HepG2 (cell line): ENCODE data around the gene PARP16. TPM values are rescaled to one million over a fixed set of nuclear protein-coding genes. Genes with fewer than 3 reads are reported as not detected.

Source experiments
- BORCS8-MEF2B ChIP-seq: sonication (generic); formaldehyde crosslinking; IDR thresholded peaks from 2 replicates; pipeline ENCODE4 v1.8.0; 2022; ENCODE audit warnings: mild to moderate bottlenecking, missing genetic modification reagents
- CENPX ChIP-seq: sonication (generic); formaldehyde crosslinking; IDR thresholded peaks from 2 replicates; pipeline ENCODE4 v1.9.0; 2021; ENCODE audit warnings: mild to moderate bottlenecking, missing genetic modification reagents, moderate library complexity
- EZH2 ChIP-seq: conservative IDR thresholded peaks from 2 replicates; pipeline ENCODE4 v1.6.1; 2012; ENCODE audit warnings: mild to moderate bottlenecking, low read depth, low read length, moderate library complexity
- FOXO4 ChIP-seq: sonication (generic); formaldehyde crosslinking; conservative IDR thresholded peaks from 2 replicates; pipeline ENCODE4 v1.8.1; 2023; ENCODE audit warnings: missing genetic modification reagents
- HBP1 ChIP-seq: IDR thresholded peaks from 2 replicates; pipeline ENCODE4 v1.6.1; 2016; ENCODE audit warnings: low read depth, control low read depth
- HIVEP1 ChIP-seq: sonication (generic); formaldehyde crosslinking; IDR thresholded peaks from 2 replicates; pipeline ENCODE4 v1.4.0; 2020; ENCODE audit warnings: mild to moderate bottlenecking, missing genetic modification reagents
- KAT7 ChIP-seq: IDR thresholded peaks from 2 replicates; pipeline ENCODE4 v1.6.1; 2018; ENCODE audit warnings: borderline replicate concordance, missing compliant biosample characterization
- KDM5A ChIP-seq: fragments of 200-600 bp; sonication (generic); IDR thresholded peaks from 2 replicates; pipeline ENCODE4 v1.7.0; 2018; ENCODE audit warnings: antibody characterized with exemption, mild to moderate bottlenecking, low read length, borderline replicate concordance
- LCORL ChIP-seq, 2 experiments: fragments of 450-650 bp in 1 of 2; sonication (generic) in 1 of 2; formaldehyde crosslinking in 1 of 2; IDR thresholded peaks; 2 replicates each; pipeline versions ENCODE4 v1.5.0 to v1.6.1; 2017 to 2020; ENCODE audit warnings: antibody characterized with exemption in 1 of 2, missing genetic modification reagents in 1 of 2
- MAFF ChIP-seq: IDR thresholded peaks from 2 replicates; pipeline ENCODE4 v1.6.1; 2011; ENCODE audit warnings: low read depth, low read length, improper control_type of control experiment
- MATR3 ChIP-seq: sonication (generic); formaldehyde crosslinking; IDR thresholded peaks from 2 replicates; pipeline ENCODE4 v1.4.0; 2020; ENCODE audit warnings: missing genetic modification reagents
- MAX ChIP-seq: IDR thresholded peaks from 2 replicates; pipeline ENCODE4 v1.6.1; 2012; ENCODE audit warnings: inconsistent platforms
- RARG ChIP-seq: sonication (generic); formaldehyde crosslinking; IDR thresholded peaks from 2 replicates; pipeline ENCODE4 v1.4.0; 2020; ENCODE audit warnings: low read depth, mild to moderate bottlenecking, missing genetic modification reagents
- RORA ChIP-seq: sonication (generic); formaldehyde crosslinking; IDR thresholded peaks from 2 replicates; pipeline ENCODE4 v1.5.0; 2020; ENCODE audit warnings: mild to moderate bottlenecking, missing genetic modification reagents, moderate library complexity
- SALL1 ChIP-seq: sonication (generic); formaldehyde crosslinking; IDR thresholded peaks from 2 replicates; pipeline ENCODE4 v1.8.0; 2022; ENCODE audit warnings: mild to moderate bottlenecking, missing genetic modification reagents
- SIX4 ChIP-seq: sonication (generic); formaldehyde crosslinking; IDR thresholded peaks from 2 replicates; pipeline ENCODE4 v1.4.0; 2020; ENCODE audit warnings: missing genetic modification reagents
- SOX5 ChIP-seq: IDR thresholded peaks from 2 replicates; pipeline ENCODE4 v1.6.1; 2016; ENCODE audit warnings: borderline replicate concordance
- SPEN ChIP-seq: sonication (generic); formaldehyde crosslinking; IDR thresholded peaks from 2 replicates; pipeline ENCODE4 v1.5.1; 2020; ENCODE audit warnings: low read depth, mild to moderate bottlenecking, missing genetic modification reagents
- TEAD2 ChIP-seq: sonication (generic); formaldehyde crosslinking; IDR thresholded peaks from 2 replicates; pipeline ENCODE4 v1.9.0; 2021; ENCODE audit warnings: missing genetic modification reagents
- TEAD3 ChIP-seq: optimal IDR thresholded peaks from 2 replicates; pipeline ENCODE3; 2016; ENCODE audit warnings: borderline replicate concordance
- TFDP1 ChIP-seq: IDR thresholded peaks from 2 replicates; pipeline ENCODE4 v1.6.1; 2016; ENCODE audit warnings: missing compliant biosample characterization, missing genetic modification reagents, borderline replicate concordance
- ZFX ChIP-seq: sonication (generic); formaldehyde crosslinking; IDR thresholded peaks from 2 replicates; pipeline ENCODE4 v1.4.0; 2020; ENCODE audit warnings: mild to moderate bottlenecking, low read depth, missing genetic modification reagents, moderate library complexity
- ZFY ChIP-seq: sonication (generic); formaldehyde crosslinking; IDR thresholded peaks from 2 replicates; pipeline ENCODE4 v1.4.0; 2020; ENCODE audit warnings: missing genetic modification reagents
- ZNF224 ChIP-seq: sonication (generic); formaldehyde crosslinking; IDR thresholded peaks from 2 replicates; pipeline ENCODE4 v1.5.0; 2020; ENCODE audit warnings: mild to moderate bottlenecking, missing genetic modification reagents
- ZNF263 ChIP-seq: sonication (generic); formaldehyde crosslinking; IDR thresholded peaks from 2 replicates; pipeline ENCODE4 v1.4.0; 2020; ENCODE audit warnings: missing genetic modification reagents
- ZNF468 ChIP-seq: sonication (generic); formaldehyde crosslinking; IDR thresholded peaks from 2 replicates; pipeline ENCODE4 v1.8.0; 2022; ENCODE audit warnings: mild to moderate bottlenecking, moderate library complexity, missing genetic modification reagents
- ZNF605 ChIP-seq: sonication (generic); formaldehyde crosslinking; IDR thresholded peaks from 2 replicates; pipeline ENCODE4 v1.8.0; 2022; ENCODE audit warnings: mild to moderate bottlenecking, missing genetic modification reagents
- polyA plus RNA-seq, 8 experiments: library from polyadenylated mRNA; depleted of rRNA in 3 of 8; stranded (reverse) in 7 of 8; unstranded in 1 of 8; fragments of >200 nt; fragmentation: Illumina TruSeq in 4 of 8; extraction: Trizol in 4 of 8; gene quantifications; 2 replicates each; pipeline versions ENCODE4 v1.2.1 to v1.2.3, GENCODE V29; 2011 to 2016; ENCODE audit warnings: low read depth in 4 of 8, missing spikeins in 1 of 8, mixed read lengths in 1 of 8; ENCODE audit not compliant: insufficient read depth in 1 of 8
- total RNA-seq, 5 experiments: library from RNA; depleted of rRNA; stranded (reverse); fragments of >200 nt; fragmentation: Illumina TruSeq; extraction: Trizol; gene quantifications; 2 replicates each; pipeline ENCODE4 v1.2.3, GENCODE V29; 2016; ENCODE audit warnings: low read depth in 1 of 5

The PARP16 gene
- total and polyA plus RNA-seq, 2 of the 13 experiments (the other 11 are each of a cell fraction or from before 2014, with no cell fraction given): 6.8 to 7.6 TPM

- no peak for TF ChIP-seq FOXO4
- TF ChIP-seq ZNF468: 0 out of 2 replicates have a peak, but pooled peaks have one; percentile 14
- peak; percentile 39; the same call in 1 of the 2 replicates for TF ChIP-seq SPEN
- 0 out of 2 replicates have a peak, but pooled peaks have one; percentile 21 for TF ChIP-seq ZNF605 (CRISPR knock-in tag)
- peak; percentile 23; the same call in 1 of the 2 replicates for TF ChIP-seq ZNF263 (CRISPR knock-in tag)
- TF ChIP-seq HIVEP1: no peak
- TF ChIP-seq RARG (CRISPR knock-in tag): no peak
- TF ChIP-seq KDM5A: 0 out of 2 replicates have a peak, but pooled peaks have one; percentile 40
- TF ChIP-seq ZFX (CRISPR knock-in tag): peak; percentile 49; the same call in 1 of the 2 replicates
- TF ChIP-seq HBP1 (CRISPR knock-in tag): 0 out of 2 replicates have a peak, but pooled peaks have one; percentile 14
- TF ChIP-seq LCORL (IDR thresholded peaks at IDR 0.05): no peak
- no peak; the same call in 1 of the 2 replicates for TF ChIP-seq LCORL (CRISPR knock-in tag; IDR thresholded peaks at IDR 0.05)
- peak; percentile 51 for TF ChIP-seq ZFY
- TF ChIP-seq CENPX: no peak
- peak; percentile 39 for TF ChIP-seq TEAD3 (CRISPR knock-in tag)
- 0 out of 2 replicates have a peak, but pooled peaks have one; percentile 12 for TF ChIP-seq SOX5 (CRISPR knock-in tag)
- no peak for TF ChIP-seq RORA (CRISPR knock-in tag)
- TF ChIP-seq MATR3 (CRISPR knock-in tag): no peak
- peak; percentile 84; the same call in 1 of the 2 replicates for TF ChIP-seq TFDP1
- TF ChIP-seq ZNF224 (CRISPR knock-in tag): 0 out of 2 replicates have a peak, but pooled peaks have one; percentile 39
- no peak for TF ChIP-seq TEAD2
- peak; percentile 42; the same call in 1 of the 2 replicates for TF ChIP-seq MAFF
- TF ChIP-seq KAT7 (CRISPR knock-in tag): peak; percentile 57; the same call in 1 of the 2 replicates
- TF ChIP-seq BORCS8-MEF2B: 0 out of 2 replicates have a peak, but pooled peaks have one; percentile 40
- TF ChIP-seq SALL1 (CRISPR knock-in tag): peak; percentile 52; the same call in 1 of the 2 replicates
- TF ChIP-seq EZH2: no peak
- TF ChIP-seq MAX: peak; percentile 91
- 0 out of 2 replicates have a peak, but pooled peaks have one; percentile 10 for TF ChIP-seq SIX4
Measured at GRCh38 chr15:65303687-65304380, 17.2 kb upstream of the PARP16 start (continued).
